ENCODE data around the gene SORBS1.
A peak's percentile ranks its signal among the peaks of the same experiment; 100 is the strongest.

The SORBS1 gene

GRCh38 chr10:95308389-95309302, 252.5 kb downstream of the SORBS1 start:
- Mint-ChIP-seq H3K36me3 (ENCODE audit: low read depth) (no peaks in the 10 kb centered on the region), H3K9me3 (no peaks in the 10 kb centered on the region), H3K27ac (no peak overlapping the region), H3K4me3 (no peak overlapping the region), H3K4me1 (ENCODE audit: low read depth) (peaks cover 6% of the 10 kb centered on the region), H3K27me3 (no peaks in the 10 kb centered on the region)
- DNase-seq: no peak

DNA sequence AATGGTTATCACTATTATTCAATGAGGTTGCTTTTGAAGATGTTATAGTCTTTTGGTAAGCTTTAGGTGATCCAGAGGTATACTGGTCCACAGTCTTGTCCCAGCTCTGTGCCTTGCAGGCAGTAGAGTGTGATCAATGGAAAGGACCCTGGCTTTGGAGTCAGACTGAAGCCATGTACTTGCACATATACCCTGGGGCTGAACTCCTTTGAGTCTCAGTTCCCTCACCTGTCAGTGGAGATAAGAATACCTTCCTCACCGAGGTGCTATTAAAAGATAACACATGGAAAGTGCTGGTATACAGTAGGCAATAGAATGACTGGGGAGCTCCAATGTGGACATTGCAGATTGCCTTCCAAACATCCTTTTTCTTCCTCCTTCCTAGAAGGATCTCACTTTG, 254.3 kb downstream of the SORBS1 start:
- DNase-seq: no peak
- Mint-ChIP-seq H3K4me3 (no peak overlapping the region), H3K36me3 (ENCODE audit: low read depth) (no peaks in the 10 kb centered on the region), H3K27me3 (no peaks in the 10 kb centered on the region), H3K27ac (no peak overlapping the region), H3K4me1 (ENCODE audit: low read depth) (peaks cover 6% of the 10 kb centered on the region), H3K9me3 (no peaks in the 10 kb centered on the region)

- H3K4me3 Mint-ChIP-seq: no peak overlapping the region
- H3K36me3 Mint-ChIP-seq (ENCODE audit: low read depth): no peaks in the 10 kb centered on the region
- H3K4me1 Mint-ChIP-seq (ENCODE audit: low read depth): peaks cover 6% of the 10 kb centered on the region
- DNase-seq: no peak
- no peaks in the 10 kb centered on the region for H3K9me3 Mint-ChIP-seq
- no peaks in the 10 kb centered on the region for H3K27me3 Mint-ChIP-seq
- no peak overlapping the region for H3K27ac Mint-ChIP-seq
These were observed 254.9 kb downstream of the SORBS1 start for GRCh38 chr10:95306318-95306650.

DNA sequence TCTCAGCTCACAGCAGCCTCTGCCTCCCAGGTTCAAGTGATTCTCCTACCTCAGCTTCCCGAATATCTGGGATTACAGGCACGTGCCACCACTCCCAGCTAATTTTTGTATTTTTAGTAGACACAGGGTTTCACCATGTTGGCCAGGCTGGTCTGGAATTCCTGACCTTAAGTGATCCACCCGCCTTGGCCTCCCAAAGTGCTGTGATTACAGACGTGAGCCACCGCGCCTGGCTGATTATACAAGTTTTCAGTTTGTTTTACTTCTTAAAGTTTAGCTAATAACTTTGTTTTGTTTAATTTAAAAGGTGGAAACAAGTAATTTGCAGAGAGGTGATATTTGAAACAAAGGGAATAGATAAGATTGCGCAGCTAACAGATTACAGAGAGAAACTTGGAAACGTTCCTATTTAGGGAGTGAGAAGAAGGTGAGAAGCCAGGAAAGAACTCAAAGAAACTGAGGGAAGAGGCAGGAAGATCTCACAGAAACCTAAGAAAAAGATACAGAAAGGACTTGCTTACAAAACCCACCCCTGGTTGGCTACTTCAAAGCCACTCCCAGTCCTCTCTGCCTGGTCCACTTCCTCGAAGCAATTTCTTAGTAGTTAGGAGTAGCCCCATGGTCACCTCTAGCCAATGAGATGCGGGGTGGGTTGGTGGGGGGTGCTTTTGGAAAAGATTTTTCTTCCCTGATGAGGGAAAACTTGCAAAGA, 255.4 kb downstream of the SORBS1 start:
- no peak overlapping the region for H3K27ac Mint-ChIP-seq
- no peak for DNase-seq
- H3K9me3 Mint-ChIP-seq: no peaks in the 10 kb centered on the region
- peaks cover 6% of the 10 kb centered on the region for H3K4me1 Mint-ChIP-seq (ENCODE audit: low read depth)
- H3K27me3 Mint-ChIP-seq: no peaks in the 10 kb centered on the region
- no peaks in the 10 kb centered on the region for H3K36me3 Mint-ChIP-seq (ENCODE audit: low read depth)
- H3K4me3 Mint-ChIP-seq: no peak overlapping the region

- DNase-seq: no peak
- Mint-ChIP-seq H3K4me3 (no peak overlapping the region), H3K9me3 (no peaks in the 10 kb centered on the region), H3K4me1 (ENCODE audit: low read depth) (peaks cover 6% of the 10 kb centered on the region), H3K36me3 (ENCODE audit: low read depth) (no peaks in the 10 kb centered on the region), H3K27me3 (no peaks in the 10 kb centered on the region), H3K27ac (no peak overlapping the region)
These were observed 256.2 kb downstream of the SORBS1 start for GRCh38 chr10:95304976-95305375.

- no peak overlapping the region for H3K27ac Mint-ChIP-seq
- no peaks in the 10 kb centered on the region for H3K9me3 Mint-ChIP-seq
- H3K4me3 Mint-ChIP-seq: no peak overlapping the region
- DNase-seq: no peak
- no peaks in the 10 kb centered on the region for H3K27me3 Mint-ChIP-seq
- peaks cover 6% of the 10 kb centered on the region for H3K4me1 Mint-ChIP-seq (ENCODE audit: low read depth)
- H3K36me3 Mint-ChIP-seq (ENCODE audit: low read depth): no peaks in the 10 kb centered on the region
These were observed 256.7 kb downstream of the SORBS1 start for GRCh38 chr10:95304463-95304862.

DNA sequence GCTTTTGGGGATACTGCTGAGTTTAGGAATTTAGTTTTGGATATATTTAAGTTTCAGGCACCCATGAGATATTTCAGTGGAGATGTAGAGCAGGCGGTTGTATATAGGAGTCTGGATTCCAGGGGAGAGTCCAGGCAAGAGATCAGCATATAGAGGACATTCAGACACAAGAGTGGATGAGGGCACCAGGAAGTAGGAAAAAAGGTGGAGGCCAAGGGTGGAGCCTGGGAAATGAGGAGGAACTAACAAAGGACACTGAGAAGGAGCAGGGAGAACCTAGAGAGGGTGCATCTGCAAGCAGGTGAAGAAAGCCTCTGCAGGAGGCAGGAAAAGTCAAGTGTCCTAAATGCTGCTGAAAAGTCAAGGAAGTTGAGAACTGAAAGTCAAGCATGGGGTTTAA, 257.2 kb downstream of the SORBS1 start:
- Mint-ChIP-seq H3K27ac (no peak overlapping the region), H3K4me1 (ENCODE audit: low read depth) (peaks cover 6% of the 10 kb centered on the region), H3K27me3 (no peaks in the 10 kb centered on the region), H3K9me3 (no peaks in the 10 kb centered on the region), H3K36me3 (ENCODE audit: low read depth) (no peaks in the 10 kb centered on the region), H3K4me3 (no peak overlapping the region)
- no peak for DNase-seq

DNA sequence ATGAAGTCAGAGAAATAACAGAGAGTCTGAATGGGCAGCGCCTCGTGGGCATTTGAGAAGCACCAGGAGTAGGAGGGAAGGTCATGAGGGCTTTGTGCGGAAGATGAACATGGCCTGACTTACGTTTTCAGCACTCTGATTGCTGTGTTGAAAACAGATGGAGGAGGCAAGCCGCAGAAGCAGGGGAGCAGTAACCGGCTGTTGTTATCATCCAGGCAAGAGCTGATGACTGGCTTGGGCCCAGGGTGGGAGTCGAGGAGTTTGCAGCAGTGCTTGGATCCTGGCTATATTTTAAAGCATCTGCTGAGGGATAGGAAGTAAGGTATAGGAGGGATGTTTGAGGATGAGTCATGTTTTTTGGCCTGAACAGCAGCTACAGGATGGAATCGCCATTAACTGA, 257.6 kb downstream of the SORBS1 start:
- Mint-ChIP-seq H3K27me3 (no peaks in the 10 kb centered on the region), H3K27ac (no peak overlapping the region), H3K4me1 (ENCODE audit: low read depth) (peaks cover 2% of the 10 kb centered on the region), H3K4me3 (no peak overlapping the region), H3K9me3 (no peaks in the 10 kb centered on the region), H3K36me3 (ENCODE audit: low read depth) (no peaks in the 10 kb centered on the region)
- DNase-seq: no peak

GRCh38 chr10:95300022-95300539, 261.1 kb downstream of the SORBS1 start:
- H3K36me3 Mint-ChIP-seq (ENCODE audit: low read depth): no peaks in the 10 kb centered on the region
- no peak overlapping the region for H3K4me3 Mint-ChIP-seq
- no peak for DNase-seq
- H3K4me1 Mint-ChIP-seq (ENCODE audit: low read depth): peaks cover 5% of the 10 kb centered on the region
- H3K27ac Mint-ChIP-seq: no peak overlapping the region
- H3K27me3 Mint-ChIP-seq: peaks cover 11% of the 10 kb centered on the region
- H3K9me3 Mint-ChIP-seq: no peaks in the 10 kb centered on the region

DNA sequence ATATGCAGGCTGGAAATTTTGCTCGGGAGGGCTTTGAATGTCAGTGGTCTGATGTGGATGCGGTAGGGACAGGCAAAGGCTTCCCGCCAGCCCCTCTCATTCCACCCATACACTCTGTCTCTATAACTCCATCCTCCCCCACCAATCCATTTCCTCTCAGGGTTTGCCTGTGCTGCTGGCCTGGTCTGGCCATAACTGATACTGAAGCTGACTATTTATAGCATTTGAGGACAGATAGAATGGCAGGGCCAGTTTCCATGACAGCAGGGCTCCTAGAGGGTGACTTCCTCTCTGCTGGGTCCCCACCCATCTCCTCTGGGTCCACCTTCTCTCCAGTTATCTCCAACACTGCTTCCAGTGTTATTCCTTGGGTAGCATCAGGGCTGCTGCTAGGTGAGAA, 263.8 kb downstream of the SORBS1 start:
- Mint-ChIP-seq H3K27ac (no peak overlapping the region), H3K4me3 (no peak overlapping the region)

DNA sequence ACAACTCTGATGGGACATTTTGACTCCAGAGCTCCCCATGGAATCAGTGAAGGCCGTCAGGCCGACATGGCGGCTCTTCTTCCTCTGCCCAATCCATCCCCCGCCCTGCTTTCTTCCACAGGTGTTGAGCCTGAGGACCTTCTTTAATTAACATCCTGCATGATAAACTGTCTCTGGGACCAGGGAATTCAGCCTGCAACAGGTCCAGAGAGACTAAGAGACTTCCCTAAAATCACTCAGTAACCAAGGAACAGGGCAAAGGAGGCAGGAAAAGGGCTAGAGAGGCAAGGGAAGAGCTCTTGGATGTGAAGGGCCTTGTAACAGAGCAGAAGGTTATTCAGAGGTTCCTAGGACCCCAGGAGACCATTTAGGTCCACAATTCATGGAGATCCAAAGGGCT, 264.4 kb downstream of the SORBS1 start:
- H3K27me3 Mint-ChIP-seq: peaks cover 38% of the 10 kb centered on the region
- no peak overlapping the region for H3K4me3 Mint-ChIP-seq
- DNase-seq: no peak
- no peaks in the 10 kb centered on the region for H3K9me3 Mint-ChIP-seq
- no peaks in the 10 kb centered on the region for H3K36me3 Mint-ChIP-seq (ENCODE audit: low read depth)
- no peak overlapping the region for H3K27ac Mint-ChIP-seq
- H3K4me1 Mint-ChIP-seq (ENCODE audit: low read depth): peaks cover 10% of the 10 kb centered on the region

More for the DNA sequence above, 263.8 kb downstream of the SORBS1 start:
- Mint-ChIP-seq H3K27me3 (peaks cover 33% of the 10 kb centered on the region), H3K9me3 (no peaks in the 10 kb centered on the region), H3K36me3 (ENCODE audit: low read depth) (no peaks in the 10 kb centered on the region), H3K4me1 (ENCODE audit: low read depth) (peaks cover 10% of the 10 kb centered on the region)
- no peak for DNase-seq

DNA sequence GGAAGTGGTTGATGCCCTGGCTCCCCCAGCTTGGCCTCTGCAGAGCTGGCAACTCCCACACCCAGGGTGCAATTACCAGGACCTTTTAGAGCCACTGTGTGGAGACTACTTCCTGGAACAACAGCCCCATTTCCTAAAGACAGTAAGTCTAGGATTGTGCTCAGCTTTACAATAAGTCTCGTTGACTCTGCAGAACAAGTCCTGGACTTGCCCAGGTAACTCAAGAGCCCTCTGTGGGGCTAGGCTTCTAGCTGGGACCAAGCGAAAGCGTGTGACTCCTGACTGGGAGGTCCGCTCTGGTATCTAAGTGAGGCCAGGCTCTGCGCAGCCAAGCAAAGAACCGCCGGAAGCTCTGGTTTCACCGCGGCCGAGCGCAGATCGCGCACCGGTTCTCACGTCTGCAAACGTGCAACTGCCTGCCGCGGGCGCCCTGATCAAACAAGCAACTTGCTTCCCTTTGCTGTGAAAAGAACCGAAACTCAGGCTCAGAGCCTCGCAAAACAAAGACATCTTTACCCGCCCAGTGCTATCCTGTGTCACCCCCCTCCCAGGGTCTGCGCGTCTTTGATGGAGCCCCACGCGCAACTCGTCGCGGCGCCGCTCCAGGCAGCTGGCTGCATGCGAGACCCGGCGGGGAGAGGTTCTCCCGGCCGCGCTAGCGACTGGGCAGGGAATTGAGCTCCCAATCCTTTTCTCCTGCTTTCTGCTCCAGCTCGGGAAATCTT, 266.0 kb downstream of the SORBS1 start:
- Mint-ChIP-seq H3K4me1 (ENCODE audit: low read depth) (peaks cover 14% of the 10 kb centered on the region), H3K9me3 (no peaks in the 10 kb centered on the region), H3K36me3 (ENCODE audit: low read depth) (no peaks in the 10 kb centered on the region), H3K27me3 (peaks cover 49% of the 10 kb centered on the region), H3K4me3 (peak overlapping the region; percentile 52), H3K27ac (no peak overlapping the region)
- DNase-seq: peak; percentile 52

DNA sequence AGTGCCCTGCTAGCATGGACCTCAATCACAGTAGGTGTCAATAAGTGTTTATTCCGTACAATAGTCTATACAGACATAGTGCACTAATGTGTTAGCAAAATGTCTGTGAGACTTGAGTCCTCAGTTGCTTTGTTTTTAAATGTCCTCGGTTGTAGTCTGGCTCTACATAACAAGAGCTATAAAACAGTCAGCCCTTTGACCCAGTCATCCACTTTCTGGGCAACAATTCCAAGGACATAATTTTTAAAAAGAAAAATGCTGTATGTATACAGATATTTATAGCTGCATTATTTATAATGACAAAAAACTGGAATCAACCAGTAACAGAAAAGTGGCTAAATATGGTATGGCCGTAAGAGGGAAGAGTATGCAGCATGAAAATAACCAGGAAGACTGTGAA, 267.5 kb downstream of the SORBS1 start:
- no peaks in the 10 kb centered on the region for H3K9me3 Mint-ChIP-seq
- DNase-seq: no peak
- no peak overlapping the region for H3K4me3 Mint-ChIP-seq
- H3K27ac Mint-ChIP-seq: no peak overlapping the region
- H3K36me3 Mint-ChIP-seq (ENCODE audit: low read depth): no peaks in the 10 kb centered on the region
- peaks cover 62% of the 10 kb centered on the region for H3K27me3 Mint-ChIP-seq
- H3K4me1 Mint-ChIP-seq (ENCODE audit: low read depth): peaks cover 17% of the 10 kb centered on the region

- peak overlapping the region; percentile 47 for H3K4me3 Mint-ChIP-seq
- DNase-seq: no peak
- H3K9me3 Mint-ChIP-seq: no peaks in the 10 kb centered on the region
- peaks cover 17% of the 10 kb centered on the region for H3K4me1 Mint-ChIP-seq (ENCODE audit: low read depth)
- H3K27me3 Mint-ChIP-seq: peaks cover 75% of the 10 kb centered on the region
- no peaks in the 10 kb centered on the region for H3K36me3 Mint-ChIP-seq (ENCODE audit: low read depth)
- H3K27ac Mint-ChIP-seq: no peak overlapping the region
These were observed 269.7 kb downstream of the SORBS1 start for GRCh38 chr10:95291365-95292039.
